Measurements from ENCODE around the gene IRF1.

IRF1 gene

GRCh38 chr5:132505641-132506040 is 15.1 kb upstream of the IRF1 start:
- no peak for TF ChIP-seq CTCF (IDR thresholded peaks at IDR 0.05; ENCODE audit: control insufficient read depth, insufficient read depth, low read depth, low read length, missing control alignments)

DNA sequence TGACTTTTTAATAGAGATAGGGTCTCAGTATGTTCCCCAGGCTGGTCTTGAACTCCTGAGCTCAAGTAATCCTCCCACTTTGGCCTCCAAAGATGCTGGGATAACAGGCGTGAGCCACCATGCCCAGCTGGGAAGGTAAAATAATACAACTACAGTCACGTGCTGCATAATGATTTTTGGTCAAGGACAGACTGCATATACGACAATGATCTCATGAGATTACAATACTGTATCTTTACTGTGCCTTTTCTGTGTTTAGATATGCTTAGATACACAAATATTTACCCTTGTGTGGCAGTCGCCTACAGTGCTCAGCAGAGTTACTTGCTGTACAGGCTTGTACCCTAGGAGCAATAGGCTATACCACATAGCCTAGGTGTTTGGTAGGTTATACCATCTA is 14.2 kb upstream of the IRF1 start:
- TF ChIP-seq CTCF (IDR thresholded peaks at IDR 0.05; ENCODE audit: control insufficient read depth, insufficient read depth, low read depth, low read length, missing control alignments): no peak
- H3K4me3 ChIP-seq (ENCODE audit: control insufficient read depth, low read depth, low read length): no peak overlapping the region
- no peak for DNase-seq (ENCODE audit: low read depth)

More at GRCh38 chr5:132505641-132506040, 15.1 kb upstream of the IRF1 start:
- DNase-seq (ENCODE audit: low read depth): no peak
- H3K4me3 ChIP-seq (ENCODE audit: control insufficient read depth, low read depth, low read length): no peak overlapping the region

- DNase-seq (ENCODE audit: low read depth): no peak
- H3K4me3 ChIP-seq (ENCODE audit: control insufficient read depth, low read depth, low read length): no peak overlapping the region
- TF ChIP-seq CTCF (IDR thresholded peaks at IDR 0.05; ENCODE audit: control insufficient read depth, insufficient read depth, low read depth, low read length, missing control alignments): no peak
Measured at GRCh38 chr5:132503244-132503643, 12.7 kb upstream of the IRF1 start.

DNA sequence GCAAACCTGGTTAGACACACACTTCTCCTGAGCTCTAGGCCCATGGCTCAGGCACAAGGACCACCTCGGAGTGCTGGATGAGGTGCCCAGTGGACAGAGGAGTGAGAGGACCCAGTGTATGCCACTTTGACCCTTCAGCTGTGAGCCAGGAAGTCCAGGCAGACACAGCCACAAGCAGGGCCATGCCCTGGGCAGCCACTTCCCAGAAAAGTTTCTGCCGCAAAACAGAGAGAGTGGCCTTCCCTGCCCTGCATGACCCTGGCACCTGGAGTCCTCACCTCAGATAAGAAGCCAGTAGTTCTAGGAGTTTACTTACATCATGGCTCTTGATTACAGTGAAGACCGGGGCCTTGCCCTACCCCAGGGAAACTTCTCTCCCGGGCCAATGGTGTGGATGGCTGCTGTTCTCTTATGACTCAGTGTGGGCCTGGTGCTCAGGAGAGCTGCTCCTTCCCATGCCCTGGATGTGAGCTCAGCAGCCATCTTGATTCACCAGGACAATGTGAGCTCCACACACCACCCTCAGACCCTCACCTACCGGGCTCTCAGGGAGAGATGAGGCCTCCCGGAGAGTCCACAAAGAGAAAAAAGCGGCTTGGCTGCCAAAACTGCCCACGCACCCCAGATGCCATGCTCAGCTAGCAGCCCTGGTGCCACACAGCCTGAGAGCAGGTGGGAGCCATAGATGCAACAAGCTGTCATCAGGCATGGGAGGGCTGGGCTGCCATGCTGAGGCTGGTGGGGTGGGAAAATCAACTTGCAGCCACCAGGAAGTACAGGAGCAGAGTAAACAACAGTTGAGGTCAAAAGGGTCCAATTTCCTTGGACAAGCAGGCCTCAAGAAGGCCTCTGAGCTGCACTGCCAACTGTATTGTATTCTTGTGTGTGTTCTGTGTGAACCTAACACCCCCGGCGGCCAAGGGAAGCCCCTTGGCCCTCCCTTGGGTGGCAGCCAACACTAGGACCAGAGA is 11.7 kb upstream of the IRF1 start:
- no peak overlapping the region for H3K4me3 ChIP-seq (ENCODE audit: control insufficient read depth, low read depth, low read length)
- TF ChIP-seq CTCF (IDR thresholded peaks at IDR 0.05; ENCODE audit: control insufficient read depth, insufficient read depth, low read depth, low read length, missing control alignments): no peak
- DNase-seq (ENCODE audit: low read depth): no peak

GRCh38 chr5:132501629-132501956 is 11.0 kb upstream of the IRF1 start:
- no peak for TF ChIP-seq CTCF (IDR thresholded peaks at IDR 0.05; ENCODE audit: control insufficient read depth, insufficient read depth, low read depth, low read length, missing control alignments)
- no peak overlapping the region for H3K4me3 ChIP-seq (ENCODE audit: control insufficient read depth, low read depth, low read length)
- no peak for DNase-seq (ENCODE audit: low read depth)

DNA sequence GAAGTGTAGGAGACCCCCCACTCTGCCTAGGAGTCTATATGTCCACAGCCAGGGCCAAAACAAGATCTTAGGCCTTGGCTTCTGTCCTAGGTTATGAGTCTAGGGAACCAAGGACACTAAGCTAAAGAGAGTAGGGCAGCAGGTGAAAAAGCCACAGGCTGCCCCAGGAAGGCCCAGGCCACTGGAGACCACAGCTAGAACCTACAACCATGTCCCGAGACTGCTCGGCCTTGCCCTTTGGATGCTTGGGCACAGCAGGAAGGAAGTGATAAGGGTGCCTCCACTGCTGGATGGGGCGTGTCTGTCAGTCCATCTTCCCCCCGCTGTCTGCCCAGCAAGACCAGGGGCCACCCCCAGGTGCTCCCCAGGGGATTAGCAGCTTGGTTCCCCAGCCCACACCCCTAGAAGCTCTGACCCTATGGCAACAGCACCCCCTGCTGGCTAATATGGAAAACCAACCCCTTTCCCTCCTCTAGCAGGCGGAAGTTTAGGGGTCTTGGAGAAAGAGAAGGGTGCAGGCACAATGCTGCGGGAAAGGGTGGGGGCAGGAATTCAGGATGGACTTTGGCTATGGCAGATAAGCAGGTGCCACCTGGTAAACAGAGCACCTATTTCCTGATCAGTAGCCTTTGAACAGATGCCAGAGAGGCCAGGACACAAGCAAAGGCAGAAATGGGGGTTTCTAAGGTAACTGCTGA is 10.5 kb upstream of the IRF1 start:
- H3K4me3 ChIP-seq (ENCODE audit: control insufficient read depth, low read depth, low read length): no peak overlapping the region
- DNase-seq (ENCODE audit: low read depth): no peak
- TF ChIP-seq CTCF (IDR thresholded peaks at IDR 0.05; ENCODE audit: control insufficient read depth, insufficient read depth, low read depth, low read length, missing control alignments): peak; percentile 80
